ENCODE data around the gene PJVK.
"Not testable (repeated sequence)": the region's sequence is repeated elsewhere in the genome, so short reads cannot be mapped to it uniquely, and the experiment has no call there.

Gene PJVK

GRCh38 chr2:178452870-178453269, 1.7 kb downstream of the PJVK start:
- H3K4me3 ChIP-seq (ENCODE audit: low read depth, low read length) = no peak overlapping the region
- TF ChIP-seq CTCF (IDR thresholded peaks at IDR 0.05; ENCODE audit: borderline replicate concordance, insufficient read depth, low read depth, low read length) = no peak

- no peak for TF ChIP-seq CTCF (IDR thresholded peaks at IDR 0.05; ENCODE audit: borderline replicate concordance, insufficient read depth, low read depth, low read length)
- no peak overlapping the region for H3K4me3 ChIP-seq (ENCODE audit: low read depth, low read length)
These were observed 4.8 kb downstream of the PJVK start for GRCh38 chr2:178455947-178456346.

GRCh38 chr2:178457390-178457886, 6.3 kb downstream of the PJVK start:
- TF ChIP-seq CTCF (IDR thresholded peaks at IDR 0.05; ENCODE audit: borderline replicate concordance, insufficient read depth, low read depth, low read length) = no peak
- H3K4me3 ChIP-seq (ENCODE audit: low read depth, low read length) = no peak overlapping the region

- TF ChIP-seq CTCF (IDR thresholded peaks at IDR 0.05; ENCODE audit: borderline replicate concordance, insufficient read depth, low read depth, low read length) = no peak
- H3K4me3 ChIP-seq (ENCODE audit: low read depth, low read length) = no peak overlapping the region
These were observed 18.2 kb downstream of the PJVK start for GRCh38 chr2:178469219-178469849.

- not testable (repeated sequence) for H3K4me3 ChIP-seq (ENCODE audit: low read depth, low read length)
These were observed 20.1 kb downstream of the PJVK start for GRCh38 chr2:178471313-178471712.

- no peak for TF ChIP-seq CTCF (IDR thresholded peaks at IDR 0.05; ENCODE audit: borderline replicate concordance, insufficient read depth, low read depth, low read length)
These were observed 22.2 kb downstream of the PJVK start for GRCh38 chr2:178473373-178473772.

GRCh38 chr2:178473931-178474330, 22.8 kb downstream of the PJVK start:
- no peak overlapping the region for H3K4me3 ChIP-seq (ENCODE audit: low read depth, low read length)
- TF ChIP-seq CTCF (IDR thresholded peaks at IDR 0.05; ENCODE audit: borderline replicate concordance, insufficient read depth, low read depth, low read length) = no peak

More at GRCh38 chr2:178473373-178473772, 22.2 kb downstream of the PJVK start:
- H3K4me3 ChIP-seq (ENCODE audit: low read depth, low read length) = no peak overlapping the region

All from GM12875 (cell line).